Heart right ventricle (tissue), 16 donors: Measurements from ENCODE around the gene PARP16. TPM values are rescaled to one million over a fixed set of nuclear protein-coding genes. Genes with fewer than 3 reads are reported as not detected.

Experiments
- ATAC-seq, 8 donors: fragments of 200-7000 bp; cut with Tn5 transposase; one replicate each; pipeline ENCODE4 v1.9.1; 2020; ENCODE audit warnings: mild to moderate bottlenecking in 8 of 8, moderate library complexity in 8 of 8, moderate number of reproducible peaks in 1 of 8
- DNase-seq, 2 donors: peaks; one replicate each; pipeline ENCODE4 v3.0.0-alpha.2; 2020
- H3K27ac ChIP-seq, 10 donors: fragments of 200-600 bp; sonication (generic) in 2 of 10; one replicate each; pipeline versions ENCODE4 v1.5.0 to v1.8.0; 2020 to 2022; ENCODE audit warnings: mild to moderate bottlenecking in 3 of 10
- H3K27me3 ChIP-seq, 7 donors: fragments of 200-600 bp; one replicate each; pipeline ENCODE4 v1.8.0; 2021 to 2022; ENCODE audit warnings: mild to moderate bottlenecking in 2 of 7
- H3K36me3 ChIP-seq, 9 donors: fragments of 200-600 bp; sonication (generic) in 1 of 9; one replicate each; pipeline versions ENCODE4 v1.5.0 to v1.8.0; 2020 to 2022; ENCODE audit warnings: mild to moderate bottlenecking in 2 of 9
- H3K4me1 ChIP-seq, 9 donors: fragments of 200-600 bp; sonication (generic) in 1 of 9; one replicate each; pipeline versions ENCODE4 v1.5.0 to v1.8.0; 2020 to 2022; ENCODE audit warnings: mild to moderate bottlenecking in 4 of 9
- H3K4me3 ChIP-seq, 10 donors: fragments of 200-600 bp; sonication (generic) in 2 of 10; one replicate each; pipeline versions ENCODE4 v1.5.0 to v1.8.0; 2020 to 2022; ENCODE audit warnings: mild to moderate bottlenecking in 7 of 10, moderate library complexity in 2 of 10
- H3K9me3 ChIP-seq, 11 donors: fragments of 200-600 bp in 10 of 11; sonication (generic) in 2 of 11; one replicate each; pipeline versions ENCODE4 v1.5.0 to v1.8.0; 2013 to 2022; ENCODE audit warnings: mild to moderate bottlenecking in 2 of 11, control low read depth in 1 of 11, moderate library complexity in 1 of 11
- WGBS, 2 donors: extraction: QIAGEN DNeasy Blood & Tissue Kit; methylation state at CpG; one replicate each; pipeline ENCODE4 v1.1.7; 2013; ENCODE audit warnings: inconsistent platforms in 1 of 2; 5-methylcytosine and 5-hydroxymethylcytosine counted together
- intact Hi-C, 10 donors: fragments of 100-400 bp; cut with DNase I; formaldehyde crosslinking; loops; one replicate each; pipeline versions ENCODE4 v1.11.1 to v1.14.2; 2022
- polyA plus RNA-seq, 2 donors: library from polyadenylated mRNA; stranded (reverse); fragments of 200-250 nt; gene quantifications; one replicate each; pipeline ENCODE4 v1.2.3, GENCODE V29; 2013
- total RNA-seq, 10 donors: library from RNA; stranded (reverse); fragmentation: NEBNext Ultra II Directional in 3 of 10; extraction: Animal tissue kit (Norgen Biotek cat#: 25700) in 3 of 10; gene quantifications; one replicate each; pipeline versions ENCODE4 v1.2.1 to v1.2.4, GENCODE V29; 2021 to 2023
- TF ChIP-seq, protein P1 (sequence below), 9 donors: fragments of 200-600 bp; sonication (generic) in 2 of 9; IDR thresholded peaks; one replicate each; pipeline versions ENCODE4 v1.5.0 to v1.8.0; 2021 to 2022; ENCODE audit warnings: antibody characterized with exemption in 9 of 9, mild to moderate bottlenecking in 5 of 9, moderate library complexity in 1 of 9
- donor health status: Arrhythmogenic right ventricular cardiomyopathy.
- donor health status: ischemic (EF 13 %, LVEDD 7.1; RV severe dilation, severe dysfunction).
- donor health status: healthy with polysubstance abuse.
- donor health status: DM: no; HTN: yes; CAD: no.
- donor health status: DM: no; HTN: no; CAD: no.
- donor health status: ischemic (EF 25% LVEDD 6.9; RV normal size, moderate dysfunction).
- donor health status: ischemic (EF 25% LVEDD 5.7; RV mildly dilated, moderate dysfunction).
- donor health status: healthy.
- donor health status: DM: yes; HTN: yes; CAD: no.
- donor health status: Ischemic cardiomyopathy.
- donor health status: ischemic (EF 35%, LVEDD 5.7; RV mildly dilated, moderate dysfunction).
- donor health status: nonischemic (EF 11% LVEDD 7.7; RV severe dilation, severe dysfunction).
- donor health status: DM: yes; HTN: yes; CAD: no.
- donor health status: PGD.
- donor health status: ischemic (EF 29% LVEDD 5.4; RV normal size, mild dysfunction).
- donor health status: nonischemic (EF 23%, LVEDD 6.1; RV moderate dilation, normal function).

Gene PARP16
- total and polyA plus RNA-seq, 12 donors = 3.1 to 5.2 (median 4.7) TPM

DNA sequence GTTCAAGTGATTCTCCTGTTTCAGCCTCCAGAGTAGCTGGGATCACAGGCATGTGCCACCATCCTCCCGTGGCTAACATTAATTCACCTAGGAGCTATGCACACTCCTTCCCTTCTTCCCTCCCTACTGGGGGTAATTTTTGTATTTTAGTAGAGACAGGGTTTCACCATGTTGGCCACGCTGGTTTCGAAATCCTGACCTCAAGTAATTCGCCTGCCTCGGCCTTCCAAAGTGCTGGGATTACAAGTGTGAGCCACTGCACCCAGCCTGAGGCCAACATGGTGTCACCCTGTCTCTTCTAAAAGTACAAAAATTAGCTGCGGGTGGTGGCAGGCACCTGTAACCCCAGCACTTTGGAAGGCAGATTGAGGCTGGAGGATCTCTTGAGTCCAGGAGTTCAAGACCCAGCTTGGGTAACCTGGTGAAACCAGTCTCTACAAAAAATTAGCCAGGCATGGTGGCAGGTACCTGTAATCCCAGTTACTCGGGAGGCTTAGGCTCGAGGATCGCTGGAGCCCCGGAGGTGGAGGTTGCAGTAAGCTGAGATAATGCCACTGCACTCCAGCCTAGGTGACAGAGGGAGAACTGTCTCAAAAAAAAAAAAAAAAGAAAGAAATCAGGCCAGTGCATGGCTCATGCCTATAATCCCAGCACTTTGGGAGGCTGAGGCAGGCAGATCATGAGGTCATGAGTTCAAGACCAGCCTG, 23.9 kb upstream of the PARP16 start:
- DNase-seq = no peak
- WGBS, 2 donors = 92 to 93% methylated on average over 10 of the region's 10 CpGs

DNA sequence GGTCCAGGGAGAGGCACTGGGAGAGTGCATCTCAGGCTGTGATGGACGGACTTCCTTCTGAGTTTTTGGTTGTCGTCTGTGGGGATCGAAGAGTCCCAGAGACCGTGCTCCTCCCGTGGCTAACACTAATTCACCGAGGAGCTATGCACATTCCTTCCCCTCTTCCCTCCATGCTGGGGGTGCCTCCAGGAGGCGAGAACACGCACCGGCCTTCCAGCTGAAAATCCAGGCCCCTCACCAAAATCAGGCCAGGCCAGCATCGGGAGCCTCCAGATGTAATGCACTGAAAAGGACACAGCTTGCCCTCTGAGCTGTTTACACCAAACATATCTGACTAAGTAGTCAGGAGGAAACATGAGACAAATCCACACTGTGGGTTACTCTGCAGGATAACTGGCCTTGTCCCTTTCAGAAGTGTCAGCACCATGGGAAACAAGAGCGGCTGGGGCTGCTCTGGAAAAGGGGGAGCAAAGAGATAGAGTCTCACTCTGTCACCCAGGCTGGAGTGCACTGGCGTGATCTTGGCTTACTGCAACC, 23.3 kb upstream of the PARP16 start:
- TF ChIP-seq, protein P1, sequence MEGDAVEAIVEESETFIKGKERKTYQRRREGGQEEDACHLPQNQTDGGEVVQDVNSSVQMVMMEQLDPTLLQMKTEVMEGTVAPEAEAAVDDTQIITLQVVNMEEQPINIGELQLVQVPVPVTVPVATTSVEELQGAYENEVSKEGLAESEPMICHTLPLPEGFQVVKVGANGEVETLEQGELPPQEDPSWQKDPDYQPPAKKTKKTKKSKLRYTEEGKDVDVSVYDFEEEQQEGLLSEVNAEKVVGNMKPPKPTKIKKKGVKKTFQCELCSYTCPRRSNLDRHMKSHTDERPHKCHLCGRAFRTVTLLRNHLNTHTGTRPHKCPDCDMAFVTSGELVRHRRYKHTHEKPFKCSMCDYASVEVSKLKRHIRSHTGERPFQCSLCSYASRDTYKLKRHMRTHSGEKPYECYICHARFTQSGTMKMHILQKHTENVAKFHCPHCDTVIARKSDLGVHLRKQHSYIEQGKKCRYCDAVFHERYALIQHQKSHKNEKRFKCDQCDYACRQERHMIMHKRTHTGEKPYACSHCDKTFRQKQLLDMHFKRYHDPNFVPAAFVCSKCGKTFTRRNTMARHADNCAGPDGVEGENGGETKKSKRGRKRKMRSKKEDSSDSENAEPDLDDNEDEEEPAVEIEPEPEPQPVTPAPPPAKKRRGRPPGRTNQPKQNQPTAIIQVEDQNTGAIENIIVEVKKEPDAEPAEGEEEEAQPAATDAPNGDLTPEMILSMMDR (IDR thresholded peaks at IDR 0.05) = no peak
- Histone ChIP-seq H3K27me3 (no peaks in the 10 kb centered on the region), H3K4me3 (no peak overlapping the region), H3K36me3 (no peaks in the 10 kb centered on the region), H3K4me1 (peaks cover 0 to 20% (median 12%) of the 10 kb centered on the region in 9 donors), H3K9me3 (no peaks in the 10 kb centered on the region), H3K27ac (no peak overlapping the region)
- DNase-seq = no peak
- ATAC-seq = no peak
- intact Hi-C loops = no loop called here
- WGBS, 2 donors = 88 to 89% methylated on average over 12 of the region's 12 CpGs

More for the DNA sequence above, 23.9 kb upstream of the PARP16 start:
- no peak overlapping the region for H3K27ac ChIP-seq
- intact Hi-C loops = no loop called here
- no peaks in the 10 kb centered on the region for H3K9me3 ChIP-seq
- H3K27me3 ChIP-seq = no peaks in the 10 kb centered on the region
- H3K36me3 ChIP-seq = no peaks in the 10 kb centered on the region
- ATAC-seq = no peak
- TF ChIP-seq, protein P1 (IDR thresholded peaks at IDR 0.05) = no peak
- H3K4me3 ChIP-seq = no peak overlapping the region
- H3K4me1 ChIP-seq = peaks cover 0 to 17% (median 10%) of the 10 kb centered on the region in 9 donors

DNA sequence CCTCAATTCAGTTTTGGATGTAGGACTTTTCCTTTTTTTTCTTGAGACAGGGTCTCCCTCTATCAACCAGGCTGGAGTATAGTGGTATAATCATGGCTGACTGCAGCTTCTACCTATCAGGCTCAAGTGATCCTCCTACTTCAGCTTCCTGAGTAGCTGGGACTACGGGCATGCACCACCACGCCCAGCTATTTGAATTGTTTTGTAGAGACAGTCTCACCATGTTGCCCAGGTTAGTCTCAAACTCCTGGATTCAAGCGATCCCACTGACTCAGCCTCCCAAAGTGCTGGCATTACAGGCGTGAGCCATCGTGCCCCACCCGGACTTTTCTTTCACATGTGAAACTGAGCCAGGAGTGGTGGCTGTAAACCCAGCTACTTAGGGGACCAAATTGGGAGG, 21.3 kb upstream of the PARP16 start:
- DNase-seq (no peak), ATAC-seq (no peak)
- Histone ChIP-seq H3K4me3 (no peak overlapping the region), H3K36me3 (no peaks in the 10 kb centered on the region), H3K27ac (no peak overlapping the region), H3K27me3 (no peaks in the 10 kb centered on the region), H3K9me3 (no peaks in the 10 kb centered on the region), H3K4me1 (peaks cover 0 to 27% (median 18%) of the 10 kb centered on the region in 9 donors)
- TF ChIP-seq, protein P1 (IDR thresholded peaks at IDR 0.05) = no peak
- WGBS, 2 donors = 82 to 84% methylated on average over 6 of the region's 6 CpGs
- intact Hi-C loops = no loop called here

DNA sequence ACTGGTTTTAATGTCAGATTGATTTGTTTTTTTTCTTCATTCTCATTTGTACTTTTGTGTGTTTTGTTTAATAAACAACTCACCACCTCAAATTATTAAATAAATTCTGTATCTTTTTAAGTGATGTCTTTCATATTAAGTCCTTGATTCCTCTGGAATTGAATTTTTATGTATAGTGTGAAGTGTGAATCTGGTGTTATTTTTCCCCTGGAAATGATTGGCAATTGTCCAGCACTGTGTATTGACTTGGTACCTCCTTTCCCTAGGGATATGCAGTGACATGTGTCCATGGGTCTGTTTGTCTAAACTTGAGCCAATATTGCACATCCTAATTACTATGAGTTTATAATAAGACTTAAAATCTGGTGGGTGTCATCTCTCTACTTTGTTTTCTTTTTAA, 19.9 kb upstream of the PARP16 start:
- intact Hi-C loops = no loop called here
- TF ChIP-seq, protein P1 (IDR thresholded peaks at IDR 0.05) = no peak

More for the DNA sequence above, 19.9 kb upstream of the PARP16 start:
- H3K4me1 ChIP-seq = peaks cover 0 to 19% (median 11%) of the 10 kb centered on the region in 9 donors
- H3K9me3 ChIP-seq = no peaks in the 10 kb centered on the region
- H3K36me3 ChIP-seq = no peaks in the 10 kb centered on the region
- ATAC-seq = no peak
- H3K27ac ChIP-seq = no peak overlapping the region
- H3K4me3 ChIP-seq = no peak overlapping the region
- H3K27me3 ChIP-seq = no peaks in the 10 kb centered on the region
- DNase-seq = no peak
